ENCODE measurements around the gene BCAM.

- TF ChIP-seq CTCF (conservative IDR thresholded peaks at IDR 0.05; ENCODE audit: low read length) (peak; percentile 91), EZH2phosphoT487 (IDR thresholded peaks at IDR 0.05; ENCODE audit: borderline replicate concordance, low read depth, low read length) (no peak)
Observed at GRCh38 chr19:44770550-44771257, 38.2 kb upstream of the BCAM start.
